Measurements from ENCODE around the gene KRTAP5-1.

- TF ChIP-seq POLR2A (IDR thresholded peaks at IDR 0.05; ENCODE audit: low read depth, low read length) (no peak), POLR2AphosphoS5 (IDR thresholded peaks at IDR 0.05; ENCODE audit: low read depth, low read length) (no peak), TAF1 (IDR thresholded peaks at IDR 0.05; ENCODE audit: low read depth, low read length) (no peak), POU2F2 (IDR thresholded peaks at IDR 0.05; ENCODE audit: low read depth, low read length) (no peak)
Measured at GRCh38 chr11:1597994-1598380, 12.9 kb upstream of the KRTAP5-1 start, which contains the start of gene KRTAP5-2.

Measured in GM12891 (cell line).